ENCODE measurements around the gene FAM161B.

- TF ChIP-seq POLR2AphosphoS5 (IDR thresholded peaks at IDR 0.05) (no peak), CTCF (IDR thresholded peaks at IDR 0.05) (no peak), POLR2A (IDR thresholded peaks at IDR 0.05) (no peak), EP300 (IDR thresholded peaks at IDR 0.05) (no peak)
Measured at GRCh38 chr14:73888971-73889370, 60.9 kb downstream of the FAM161B start.
